RWPE1 (cell line): ENCODE measurements around the gene PEMT.
A peak's percentile ranks its signal among the peaks of the same experiment; 100 is the strongest.
"Not testable (repeated sequence)": the region's sequence is repeated elsewhere in the genome, so short reads cannot be mapped to it uniquely, and the experiment has no call there.

Source experiments
- CTCF ChIA-PET: fragments of 350-600 bp; sonication (Branson Sonifier 250); formaldehyde crosslinking; extraction: SDS; loops from one replicate; lab custom pipeline; 2021; lab: Yijun Ruan, JAX
- POLR2A ChIA-PET: fragments of 400-600 bp; formaldehyde crosslinking; extraction: SDS; loops from one replicate; lab custom pipeline; 2020; ENCODE audit warnings: antibody characterized with exemption; ENCODE audit not compliant: low non-redundant PET; lab: Yijun Ruan, JAX
- DNase-seq: peaks from one replicate; pipeline ENCODE4 v3.0.0; 2012; ENCODE audit warnings: low spot score
- H3K27ac ChIP-seq: fragments of 450-650 bp; 2 replicates; pipeline ENCODE4 v1.5.1; 2017
- CTCF ChIP-seq: fragments of 450-650 bp; conservative IDR thresholded peaks from 2 replicates; pipeline ENCODE4 v1.5.1; 2017; ENCODE audit warnings: low read depth, mild to moderate bottlenecking

Gene PEMT

GRCh38 chr17:17491546-17491988, 99.9 kb downstream of the PEMT start:
- no peak overlapping the region for H3K27ac ChIP-seq
- ChIA-PET POLR2A (no interaction called here), CTCF (interaction anchor here (0.5 to 0.8 kb wide), 3 partner anchors 10 to 109 kb away, joined by 3 to 6 read pairs (median 4); no protein-coding TSS in a partner anchor)
- no peak for TF ChIP-seq CTCF
- no peak for DNase-seq

GRCh38 chr17:17491031-17491471, 100.5 kb downstream of the PEMT start:
- POLR2A ChIA-PET, result no interaction called here
- CTCF ChIA-PET, result interaction anchor here (0.5 to 1.3 kb wide), 3 partner anchors 9 to 136 kb away, joined by 3 to 5 read pairs (median 4); no protein-coding TSS in a partner anchor
- no peak for TF ChIP-seq CTCF
- no peak for DNase-seq
- H3K27ac ChIP-seq, result no peak overlapping the region

GRCh38 chr17:17487998-17488397, 103.5 kb downstream of the PEMT start:
- POLR2A ChIA-PET, result no interaction called here
- H3K27ac ChIP-seq, result no peak overlapping the region
- CTCF ChIA-PET, result no interaction called here
- no peak for DNase-seq
- no peak for TF ChIP-seq CTCF

GRCh38 chr17:17486416-17486815, 105.1 kb downstream of the PEMT start:
- POLR2A ChIA-PET, DNase-seq, CTCF ChIA-PET, H3K27ac ChIP-seq: not testable (repeated sequence)

- TF ChIP-seq CTCF, result no peak
- no peak for DNase-seq
- ChIA-PET POLR2A (no interaction called here), CTCF (no interaction called here)
- no peak overlapping the region for H3K27ac ChIP-seq
Observed at GRCh38 chr17:17485420-17485819, 106.1 kb downstream of the PEMT start.

- CTCF ChIA-PET, result no interaction called here
- no peak for TF ChIP-seq CTCF
- POLR2A ChIA-PET, result no interaction called here
- H3K27ac ChIP-seq, result peak overlapping the region; percentile 33
- DNase-seq, result no peak
Observed at GRCh38 chr17:17484451-17484899, 107.0 kb downstream of the PEMT start.

- no peak for DNase-seq
- no peak overlapping the region for H3K27ac ChIP-seq
- CTCF ChIA-PET, result interaction anchor here (0.6 to 0.7 kb wide), 2 partner anchors 9 to 24 kb away, joined by 3 read pairs; no protein-coding TSS in a partner anchor
- POLR2A ChIA-PET, result no interaction called here
- TF ChIP-seq CTCF, result no peak
Observed at GRCh38 chr17:17481860-17482259, 109.6 kb downstream of the PEMT start.
